ENCODE measurements around the gene PWP2. TPM values are rescaled to one million over a fixed set of nuclear protein-coding genes. Genes with fewer than 3 reads are reported as not detected.

The PWP2 gene
- total and polyA plus RNA-seq, 12 donors = 1.0 to 14.8 (median 5.4) TPM; not detected in 1

DNA sequence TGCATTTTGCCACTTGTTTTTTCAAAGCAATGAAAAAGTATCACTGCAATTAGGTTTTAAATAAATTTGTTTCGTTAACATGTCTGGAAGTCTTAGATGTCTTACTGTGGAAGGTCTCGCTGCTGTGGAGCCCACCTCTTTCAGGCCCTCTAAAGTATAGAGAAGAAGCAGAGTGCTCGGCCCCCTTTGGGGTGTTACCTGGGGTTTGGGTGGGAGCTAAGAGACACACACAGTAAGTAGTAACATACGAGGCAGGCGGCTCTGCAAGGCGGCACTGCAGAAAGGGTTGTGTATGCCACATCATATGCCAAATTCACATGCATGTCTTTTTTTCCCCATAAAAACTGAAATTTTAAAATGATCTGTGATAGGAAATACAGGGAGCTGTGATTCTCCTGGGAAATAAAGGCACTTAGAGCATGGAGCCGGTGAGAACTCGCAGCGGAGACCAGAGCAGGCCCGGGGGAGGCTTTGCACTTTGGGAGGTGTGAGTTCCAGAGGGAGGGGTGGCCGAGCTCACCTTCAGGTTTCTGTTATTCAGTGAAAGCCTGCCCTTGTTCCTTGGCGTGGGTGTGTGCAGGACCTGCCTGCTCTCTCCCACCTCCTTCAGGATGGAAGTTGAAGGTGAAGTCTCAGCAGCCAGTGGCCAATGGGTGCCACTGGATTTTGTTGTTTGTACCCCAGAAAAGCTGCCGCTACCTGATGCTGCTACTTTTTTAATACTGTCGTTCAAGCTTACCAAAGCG is 35.7 kb upstream of the PWP2 start:
- H3K9me3 ChIP-seq = no peaks in the 10 kb centered on the region
- no peak overlapping the region for H3K27ac ChIP-seq
- no peaks in the 10 kb centered on the region for H3K27me3 ChIP-seq
- intact Hi-C loops (cut with DNase I) = no loop called here
- 85 to 87% methylated on average over 15 of the region's 15 CpGs for WGBS, 2 donors
- H3K4me1 ChIP-seq = peaks cover 0 to 7% (median 0%) of the 10 kb centered on the region in 9 donors
- no peak overlapping the region for H3K4me3 ChIP-seq
- H3K36me3 ChIP-seq = peaks cover 0 to 95% (median 5%) of the 10 kb centered on the region in 9 donors
- DNase-seq (no peak), ATAC-seq (no peak)
- TF ChIP-seq, protein P1, sequence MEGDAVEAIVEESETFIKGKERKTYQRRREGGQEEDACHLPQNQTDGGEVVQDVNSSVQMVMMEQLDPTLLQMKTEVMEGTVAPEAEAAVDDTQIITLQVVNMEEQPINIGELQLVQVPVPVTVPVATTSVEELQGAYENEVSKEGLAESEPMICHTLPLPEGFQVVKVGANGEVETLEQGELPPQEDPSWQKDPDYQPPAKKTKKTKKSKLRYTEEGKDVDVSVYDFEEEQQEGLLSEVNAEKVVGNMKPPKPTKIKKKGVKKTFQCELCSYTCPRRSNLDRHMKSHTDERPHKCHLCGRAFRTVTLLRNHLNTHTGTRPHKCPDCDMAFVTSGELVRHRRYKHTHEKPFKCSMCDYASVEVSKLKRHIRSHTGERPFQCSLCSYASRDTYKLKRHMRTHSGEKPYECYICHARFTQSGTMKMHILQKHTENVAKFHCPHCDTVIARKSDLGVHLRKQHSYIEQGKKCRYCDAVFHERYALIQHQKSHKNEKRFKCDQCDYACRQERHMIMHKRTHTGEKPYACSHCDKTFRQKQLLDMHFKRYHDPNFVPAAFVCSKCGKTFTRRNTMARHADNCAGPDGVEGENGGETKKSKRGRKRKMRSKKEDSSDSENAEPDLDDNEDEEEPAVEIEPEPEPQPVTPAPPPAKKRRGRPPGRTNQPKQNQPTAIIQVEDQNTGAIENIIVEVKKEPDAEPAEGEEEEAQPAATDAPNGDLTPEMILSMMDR (IDR thresholded peaks at IDR 0.05) = no peak

DNA sequence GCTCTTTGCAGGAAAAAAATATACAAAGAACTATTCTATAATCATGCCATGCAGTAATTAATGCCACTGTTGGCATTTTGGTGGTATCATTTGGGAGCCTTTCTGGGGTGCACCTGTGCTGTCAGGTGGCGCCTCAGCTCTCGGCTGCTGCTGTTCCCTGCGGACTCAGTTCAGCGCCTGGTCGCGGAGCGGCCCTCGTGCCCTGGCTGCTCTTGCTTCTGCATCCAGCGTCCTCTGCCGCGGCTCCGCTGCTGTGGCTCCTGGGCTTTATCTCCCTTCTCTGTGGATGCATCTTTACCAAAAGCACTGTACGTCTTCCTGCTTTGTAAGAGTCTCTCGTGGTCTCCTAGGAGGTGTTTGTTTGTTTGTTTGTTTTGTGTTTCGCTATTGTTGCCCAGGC is 35.1 kb upstream of the PWP2 start:
- ATAC-seq (peak in 1 of 8 donors; percentile 28), DNase-seq (no peak)
- intact Hi-C loops (cut with DNase I) = no loop called here
- H3K4me3 ChIP-seq = no peak overlapping the region
- H3K27me3 ChIP-seq = no peaks in the 10 kb centered on the region
- H3K27ac ChIP-seq = no peak overlapping the region
- WGBS, 2 donors = 96 to 97% methylated on average over 15 of the region's 15 CpGs
- TF ChIP-seq, protein P1 (IDR thresholded peaks at IDR 0.05) = no peak
- H3K9me3 ChIP-seq = no peaks in the 10 kb centered on the region
- H3K4me1 ChIP-seq = peaks cover 0 to 7% (median 0%) of the 10 kb centered on the region in 9 donors
- H3K36me3 ChIP-seq = peaks cover 0 to 95% (median 7%) of the 10 kb centered on the region in 9 donors

DNA sequence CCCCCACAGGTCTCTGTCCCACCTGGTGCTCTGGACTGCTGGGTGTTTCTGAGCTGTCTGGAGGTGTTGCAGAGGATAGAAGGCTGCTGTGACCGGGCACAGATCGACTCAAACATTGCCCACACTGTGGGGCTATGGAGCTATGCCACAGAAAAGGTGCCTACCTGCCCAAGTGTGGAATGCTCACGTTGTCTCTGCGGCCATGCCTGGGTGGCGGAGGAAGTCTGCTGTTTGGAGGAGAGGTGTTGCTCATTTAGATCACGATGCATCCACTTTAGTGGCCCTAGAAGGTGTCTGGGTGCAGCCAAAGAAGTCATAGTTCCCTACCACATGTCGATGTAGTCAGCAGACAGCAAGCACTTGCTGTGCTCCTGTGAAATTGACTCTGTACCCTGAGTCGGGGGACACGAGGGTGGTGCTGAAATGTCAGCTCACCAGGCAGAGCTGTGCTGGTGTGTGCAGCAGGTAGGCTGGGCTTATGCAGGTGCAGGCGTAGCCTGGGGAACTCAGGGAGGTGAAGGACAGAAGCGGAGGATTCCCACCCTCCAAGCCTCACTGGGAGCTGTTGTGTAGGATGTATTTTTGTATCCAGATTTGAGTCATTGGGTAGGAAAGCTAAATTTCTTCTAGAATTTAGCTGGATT is 32.8 kb upstream of the PWP2 start:
- Histone ChIP-seq H3K36me3 (peaks cover 0 to 100% (median 14%) of the 10 kb centered on the region in 9 donors), H3K4me3 (no peak overlapping the region), H3K27me3 (no peaks in the 10 kb centered on the region), H3K4me1 (peaks cover 0 to 7% (median 0%) of the 10 kb centered on the region in 9 donors), H3K27ac (no peak overlapping the region), H3K9me3 (no peaks in the 10 kb centered on the region)
- no peak for DNase-seq
- 90 to 92% methylated on average over 11 of the region's 11 CpGs for WGBS, 2 donors
- TF ChIP-seq, protein P1 (IDR thresholded peaks at IDR 0.05) = no peak
- ATAC-seq = no peak
- intact Hi-C loops (cut with DNase I) = no loop called here

DNA sequence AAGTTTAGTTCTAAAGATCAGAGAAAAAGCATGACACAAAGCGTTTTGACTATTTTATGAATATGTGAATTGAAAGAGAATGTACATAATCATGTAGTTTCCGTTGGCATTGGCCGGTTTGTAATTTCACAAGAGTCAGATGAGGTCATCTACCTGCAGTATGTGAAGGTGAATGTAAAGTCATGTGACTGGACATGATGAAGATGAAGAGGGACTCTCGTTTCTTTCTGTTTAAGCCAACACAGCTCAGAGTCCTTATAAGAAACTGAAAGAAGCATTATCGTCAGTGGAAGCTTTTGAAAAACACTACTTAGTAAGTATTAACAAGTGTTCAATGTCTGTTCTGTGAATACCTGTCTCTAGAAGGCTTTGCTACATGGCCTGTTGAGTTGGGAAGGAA is 30.9 kb upstream of the PWP2 start:
- no peak overlapping the region for H3K27ac ChIP-seq
- no peaks in the 10 kb centered on the region for H3K4me1 ChIP-seq
- H3K4me3 ChIP-seq = no peak overlapping the region
- DNase-seq = no peak
- 90 to 94% methylated on average over 5 of the region's 5 CpGs for WGBS, 2 donors
- ATAC-seq = no peak
- TF ChIP-seq, protein P1 (IDR thresholded peaks at IDR 0.05) = no peak
- intact Hi-C loops (cut with DNase I) = no loop called here
- no peaks in the 10 kb centered on the region for H3K27me3 ChIP-seq
- H3K36me3 ChIP-seq = peaks cover 0 to 100% (median 32%) of the 10 kb centered on the region in 9 donors
- H3K9me3 ChIP-seq = no peaks in the 10 kb centered on the region
